Measurements from ENCODE around the gene OTOP2.

GRCh38 chr17:74943808-74944522 is 19.9 kb downstream of the OTOP2 start:
- TF ChIP-seq PATZ1 (tag by site-specific recombination; IDR thresholded peaks at IDR 0.05) (no peak), CTCF (tag by site-specific recombination; IDR thresholded peaks at IDR 0.05) (no peak), REST (tag by site-specific recombination; IDR thresholded peaks at IDR 0.05) (no peak), ZNF366 (tag by site-specific recombination; conservative IDR thresholded peaks at IDR 0.05) (no peak), ZNF513 (tag by site-specific recombination; IDR thresholded peaks at IDR 0.05) (no peak), ZNF239 (tag by site-specific recombination; IDR thresholded peaks at IDR 0.05) (no peak), ZNF274 (IDR thresholded peaks at IDR 0.05; ENCODE audit: low read length) (no peak), ZNF274 (tag by site-specific recombination; IDR thresholded peaks at IDR 0.05; ENCODE audit: borderline replicate concordance) (no peak), YY1 (tag by site-specific recombination; IDR thresholded peaks at IDR 0.05) (no peak), ZNF157 (tag by site-specific recombination; IDR thresholded peaks at IDR 0.05) (no peak)

All from HEK293 (cell line).